Measurements from ENCODE around the gene HAP1. TPM values are rescaled to one million over a fixed set of nuclear protein-coding genes. Genes with fewer than 3 reads are reported as not detected.
"Not testable (repeated sequence)": the region's sequence is repeated elsewhere in the genome, so short reads cannot be mapped to it uniquely, and the experiment has no call there.

Gene HAP1
- total RNA-seq, 2 donors from 2014 or later: not detected

DNA sequence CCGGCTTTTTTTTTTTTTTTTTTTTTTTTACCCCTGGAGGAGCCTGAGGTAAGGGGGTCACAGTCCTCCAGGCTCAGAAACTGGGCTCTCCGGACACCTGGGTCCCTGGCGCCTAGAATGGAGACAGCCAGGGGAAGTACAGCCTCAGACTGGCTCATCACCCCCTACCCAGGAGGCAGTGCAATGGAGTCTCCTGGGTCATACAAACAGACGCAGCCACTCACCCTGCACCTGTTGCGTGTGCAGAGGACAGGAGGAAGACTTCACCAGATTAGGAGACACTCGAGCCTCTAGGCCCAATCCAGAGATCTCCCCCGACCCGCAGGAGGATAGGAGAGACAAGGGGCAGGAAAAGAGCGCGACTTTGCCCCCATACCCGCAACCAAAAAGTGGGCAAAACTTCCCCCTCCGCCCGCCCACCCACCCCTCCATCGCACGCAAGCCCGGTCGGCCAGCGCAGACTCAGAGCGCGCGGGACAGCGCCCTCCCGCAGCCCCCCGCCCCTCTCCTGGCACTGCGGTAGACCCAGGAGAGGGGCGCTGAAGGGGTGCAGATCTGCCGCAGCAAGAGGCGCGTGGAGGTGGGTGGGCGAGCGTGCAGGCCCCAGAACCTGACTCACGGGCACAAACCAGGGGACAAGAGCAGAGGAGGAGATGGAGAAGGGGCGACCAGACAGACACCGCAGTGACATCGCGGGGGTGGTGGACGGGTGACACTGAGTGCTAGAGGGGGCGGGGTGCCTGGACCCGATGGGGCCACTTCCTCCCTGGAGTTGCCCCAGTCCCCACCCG is 900 bp downstream of the HAP1 start:
- intact Hi-C loops (cut with DNase I): no loop called here
- ATAC-seq: no peak
- DNase-seq: no peak

DNA sequence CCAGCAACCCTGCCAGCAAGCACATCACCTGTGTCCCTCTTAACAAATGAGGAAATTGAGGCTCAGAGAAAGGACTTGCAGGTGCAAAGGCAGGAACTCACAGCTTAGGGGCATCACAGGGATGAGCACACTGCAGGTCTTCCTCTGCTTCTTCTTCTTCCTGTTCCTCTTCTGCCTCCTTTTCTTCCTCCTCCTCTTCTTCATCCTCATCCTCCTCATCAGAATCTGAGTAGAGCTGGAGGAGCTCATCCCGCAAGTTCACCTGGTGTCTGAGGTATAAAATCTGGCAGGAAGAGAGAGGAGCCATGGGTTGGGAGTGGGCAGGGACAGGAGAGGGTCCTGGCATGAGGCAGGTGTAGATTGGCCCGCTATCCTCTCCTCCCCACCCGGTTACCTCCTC is 2.6 kb downstream of the HAP1 start:
- intact Hi-C loops (cut with DNase I): no loop called here
- ATAC-seq (no peak), DNase-seq (no peak)

DNA sequence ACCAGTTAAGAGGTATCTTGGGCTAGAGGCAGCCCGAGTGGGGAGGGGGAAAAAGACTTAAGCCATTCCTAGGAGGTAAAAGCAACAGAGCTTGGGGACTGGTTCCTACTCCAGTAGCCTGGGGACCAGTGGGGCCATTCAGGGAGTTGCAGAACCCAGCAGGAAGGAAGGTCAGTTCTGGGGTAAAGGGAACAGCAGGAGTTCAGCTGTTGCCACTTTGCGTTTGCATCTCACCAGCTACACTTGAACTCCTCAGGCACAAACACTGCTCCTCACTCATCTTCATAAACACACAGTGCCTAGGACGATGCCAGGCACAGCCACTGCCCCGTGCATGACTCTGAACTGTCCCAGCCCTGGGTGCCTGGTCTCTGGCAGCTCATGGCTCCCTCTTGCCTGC is 4.0 kb downstream of the HAP1 start:
- intact Hi-C loops (cut with DNase I): no loop called here
- no peak for ATAC-seq
- DNase-seq: no peak

DNA sequence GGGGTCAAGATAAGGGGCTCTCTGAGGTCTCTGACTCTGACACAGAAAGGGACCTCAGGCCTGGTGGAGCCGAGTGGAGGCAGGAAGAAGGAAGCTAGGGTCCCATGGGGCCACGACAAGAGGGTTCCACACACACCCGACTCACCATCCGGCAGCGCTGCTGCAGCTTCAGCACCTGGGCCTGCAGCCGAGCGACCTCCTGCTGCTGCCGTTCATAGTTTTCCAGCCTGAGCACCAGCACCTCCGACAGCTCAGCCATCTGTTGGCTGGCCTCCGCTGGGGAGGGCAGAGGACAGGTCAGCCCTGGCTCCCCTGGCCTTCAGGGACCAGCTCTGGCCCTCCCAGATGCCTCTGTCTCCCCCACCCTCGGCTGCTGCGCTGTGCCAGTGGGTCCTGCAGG is 6.4 kb downstream of the HAP1 start:
- no peak for DNase-seq
- ATAC-seq: no peak
- intact Hi-C loops (cut with DNase I): no loop called here

DNA sequence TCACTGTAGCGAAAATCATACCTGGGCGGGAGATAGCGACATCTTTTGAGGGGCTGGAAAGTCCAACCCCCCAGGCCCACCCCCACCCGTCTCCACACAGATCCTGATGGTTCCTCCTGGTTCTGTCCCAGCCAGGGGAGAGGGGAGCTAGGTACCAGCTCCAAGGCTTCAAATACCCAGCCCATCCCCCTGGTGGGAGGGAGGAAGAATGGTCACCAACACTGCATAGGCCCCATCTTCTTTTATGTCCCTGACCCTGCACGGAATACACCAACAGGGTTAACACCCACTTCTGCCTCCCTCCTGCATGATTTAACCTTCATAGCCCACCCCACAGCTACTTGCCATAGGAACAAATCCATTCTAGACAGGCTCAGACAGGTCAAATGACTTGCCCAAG is 9.3 kb downstream of the HAP1 start:
- intact Hi-C loops (cut with DNase I): no loop called here
- DNase-seq (no peak), ATAC-seq (no peak)

DNA sequence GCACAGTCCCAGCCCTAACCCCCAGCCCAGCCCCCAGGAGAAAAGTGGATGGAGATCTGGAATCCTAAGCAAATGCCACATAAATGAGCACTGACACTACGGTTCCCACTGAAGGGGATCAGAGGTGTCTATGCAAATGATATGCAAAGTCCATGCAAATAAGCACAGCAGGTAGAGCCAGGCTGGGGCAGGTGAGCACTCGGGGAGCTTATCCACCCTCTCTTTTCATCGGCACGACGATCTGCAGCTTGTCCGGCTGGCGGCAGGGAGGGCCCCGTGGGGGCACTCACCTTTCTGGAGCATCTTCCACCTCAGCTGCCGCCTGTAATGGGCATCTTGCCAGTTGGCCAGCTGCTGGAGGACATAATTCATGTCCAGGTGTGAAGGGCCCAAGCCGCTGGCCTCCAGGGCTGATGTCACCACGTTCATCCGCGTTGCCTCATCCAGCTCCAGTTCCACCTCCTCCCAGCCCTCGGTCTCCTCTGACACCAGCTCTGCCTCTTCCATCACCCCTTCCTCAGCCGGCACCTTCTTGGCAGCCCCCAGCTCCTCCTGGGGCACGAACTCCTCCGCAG is 9.9 kb downstream of the HAP1 start:
- intact Hi-C loops (cut with DNase I): no loop called here
- ATAC-seq (no peak), DNase-seq (no peak)

DNA sequence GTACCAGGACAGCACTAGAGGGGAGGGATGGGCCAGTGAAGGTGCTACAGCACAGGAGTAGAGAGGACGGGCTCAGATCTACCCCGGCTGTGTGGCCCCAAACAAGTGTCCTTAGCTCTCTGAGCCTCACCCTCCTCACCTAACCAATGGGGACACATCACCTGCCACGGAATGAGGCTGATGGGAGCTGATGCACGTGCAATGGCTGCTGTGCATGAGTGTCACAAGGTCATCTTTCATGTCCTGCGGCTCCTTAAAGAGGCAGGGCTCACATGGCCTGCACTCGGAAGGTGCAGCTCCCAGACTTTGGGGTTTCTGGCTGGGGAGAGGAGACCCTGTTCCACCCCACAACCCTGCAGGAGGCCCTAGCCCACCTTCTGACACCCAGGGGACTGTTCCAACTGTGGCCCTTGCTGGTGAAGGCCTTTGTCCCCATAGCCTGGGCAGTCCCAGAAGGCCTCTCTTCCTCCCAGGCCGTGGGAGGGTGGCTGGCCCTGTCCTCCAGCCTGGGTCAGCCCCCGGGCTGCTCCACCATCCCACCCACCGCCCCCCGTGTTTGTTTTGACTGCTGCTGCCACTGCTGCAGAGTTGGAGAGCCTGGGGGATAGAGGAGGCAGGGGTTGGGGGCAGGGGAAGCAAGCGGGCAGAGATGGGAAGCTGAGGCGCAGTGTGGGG is 10.5 kb downstream of the HAP1 start:
- no peak for DNase-seq
- no peak for ATAC-seq
- intact Hi-C loops (cut with DNase I): no loop called here

DNA sequence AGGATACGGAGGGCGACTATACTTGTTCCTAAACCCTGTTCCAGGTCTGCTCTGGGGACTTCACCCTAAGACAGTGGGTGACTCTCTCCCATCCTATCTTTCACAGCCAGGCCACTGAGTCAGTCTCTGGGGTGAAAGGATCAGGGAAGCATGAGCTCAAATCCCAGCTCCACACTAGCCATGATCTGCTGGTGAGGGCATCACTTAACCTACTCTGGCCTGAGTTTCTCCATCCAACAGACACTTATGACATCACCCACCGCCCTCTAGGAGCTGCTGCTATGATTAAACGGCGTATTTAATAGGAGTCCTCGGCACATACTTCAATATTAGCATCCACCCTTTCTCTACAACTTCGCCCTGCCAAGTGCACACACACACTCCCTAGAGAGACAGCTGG is 12.2 kb downstream of the HAP1 start:
- intact Hi-C loops (cut with DNase I): no loop called here
- DNase-seq (no peak), ATAC-seq (no peak)

DNA sequence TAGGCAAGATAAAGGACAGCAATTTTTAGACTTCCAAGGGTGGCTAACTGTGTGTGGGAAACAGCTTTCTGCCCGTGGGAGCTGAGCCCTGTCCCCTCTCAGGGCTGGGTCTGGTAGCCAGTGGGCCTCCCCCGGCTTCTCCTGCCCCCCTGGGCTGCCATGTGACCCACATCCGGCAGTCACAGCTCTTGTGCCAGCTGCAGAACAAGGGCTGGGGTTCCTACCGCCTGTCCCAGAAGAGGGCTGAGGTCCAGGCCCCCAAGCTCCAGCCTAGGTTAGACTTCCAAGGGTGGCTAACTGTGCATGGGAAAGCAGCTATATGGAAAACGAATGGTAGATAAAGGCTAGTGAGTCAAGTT is 16.2 kb downstream of the HAP1 start:
- no peak for ATAC-seq
- no peak for DNase-seq
- intact Hi-C loops (cut with DNase I): no loop called here

DNA sequence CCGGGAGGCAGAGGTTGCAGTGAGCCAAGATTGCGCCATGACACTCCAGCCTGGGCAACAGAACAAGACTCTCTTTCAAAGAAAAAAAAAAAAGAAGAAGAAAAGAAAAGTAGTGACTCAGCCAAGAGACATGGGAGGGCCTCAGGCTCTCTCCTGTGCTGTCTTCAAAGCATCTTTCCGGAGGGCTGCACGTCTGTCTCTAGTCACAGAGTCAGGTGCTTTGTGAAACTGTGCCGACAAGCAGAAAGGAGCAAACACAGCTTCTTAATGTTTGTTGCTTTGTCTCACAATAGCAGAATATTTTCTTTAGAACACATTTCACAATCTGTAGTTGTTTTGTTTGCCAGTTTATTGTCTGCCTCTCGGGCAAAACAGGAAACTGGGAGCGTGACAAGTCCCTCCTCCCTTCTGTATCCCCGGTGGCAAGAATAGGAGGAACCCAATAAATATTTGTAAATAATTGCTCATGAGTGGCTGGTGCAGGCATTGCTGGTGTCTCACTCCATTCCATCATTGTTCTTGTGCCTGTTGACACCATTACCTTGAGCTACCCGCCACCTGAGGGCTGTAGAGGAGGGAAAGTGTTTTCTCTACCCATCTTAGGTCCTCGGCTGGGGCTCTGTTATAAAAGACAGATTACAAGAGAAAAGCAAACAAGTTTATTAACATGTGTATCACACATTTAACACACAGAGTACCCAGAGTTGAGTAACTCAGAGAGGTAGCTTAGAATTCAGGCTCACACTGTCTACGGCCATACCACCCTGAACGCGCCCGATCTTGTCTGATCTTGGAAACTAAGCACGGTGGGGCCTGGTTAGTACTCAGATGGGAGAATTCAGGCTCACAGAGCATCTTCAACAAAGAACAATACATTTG is 16.8 kb downstream of the HAP1 start:
- ATAC-seq: no peak
- no peak for DNase-seq
- intact Hi-C loops (cut with DNase I): no loop called here

DNA sequence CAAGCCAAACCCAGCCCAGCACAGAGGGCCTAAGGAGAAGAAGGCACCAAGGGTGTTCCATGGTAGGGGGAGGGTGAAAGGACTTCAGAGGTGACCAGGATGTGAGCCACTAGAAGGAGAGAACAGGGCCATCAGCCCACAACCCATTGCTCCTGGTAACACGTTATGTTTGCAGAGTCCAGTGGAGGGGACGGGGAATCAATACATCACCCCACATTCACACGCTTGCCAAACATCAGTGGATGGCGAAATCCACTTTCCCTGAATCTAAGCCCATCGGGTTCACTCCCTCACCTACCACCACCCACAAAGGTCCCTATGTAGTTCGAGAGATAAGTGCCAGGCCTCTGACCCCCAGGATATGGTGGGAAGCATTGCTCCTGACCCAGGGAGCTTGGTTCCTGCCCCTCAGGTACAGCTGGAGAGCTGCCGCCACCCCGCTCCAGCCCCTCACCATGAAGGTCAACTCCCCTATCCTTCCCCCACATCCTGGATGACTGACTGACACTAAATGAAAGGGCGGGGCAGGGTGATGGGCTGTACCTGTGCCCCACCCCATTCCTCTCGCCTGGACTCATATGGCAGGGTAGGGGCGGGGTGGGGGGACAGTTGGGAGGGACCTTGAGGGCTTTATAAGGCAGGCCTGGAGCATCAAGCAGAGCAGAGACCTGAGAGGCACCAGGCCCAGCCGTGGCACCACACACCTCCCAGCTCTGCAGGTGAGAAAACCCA is 22.6 kb downstream of the HAP1 start, which contains the start of gene GAST:
TSS of gene GAST (plus strand) at position 663 of the 732 bp plus-strand sequence. CDS start 3,106 bp downstream, outside the sequence.
- no peak for ATAC-seq
- intact Hi-C loops (cut with DNase I): no loop called here
- no peak for DNase-seq

DNA sequence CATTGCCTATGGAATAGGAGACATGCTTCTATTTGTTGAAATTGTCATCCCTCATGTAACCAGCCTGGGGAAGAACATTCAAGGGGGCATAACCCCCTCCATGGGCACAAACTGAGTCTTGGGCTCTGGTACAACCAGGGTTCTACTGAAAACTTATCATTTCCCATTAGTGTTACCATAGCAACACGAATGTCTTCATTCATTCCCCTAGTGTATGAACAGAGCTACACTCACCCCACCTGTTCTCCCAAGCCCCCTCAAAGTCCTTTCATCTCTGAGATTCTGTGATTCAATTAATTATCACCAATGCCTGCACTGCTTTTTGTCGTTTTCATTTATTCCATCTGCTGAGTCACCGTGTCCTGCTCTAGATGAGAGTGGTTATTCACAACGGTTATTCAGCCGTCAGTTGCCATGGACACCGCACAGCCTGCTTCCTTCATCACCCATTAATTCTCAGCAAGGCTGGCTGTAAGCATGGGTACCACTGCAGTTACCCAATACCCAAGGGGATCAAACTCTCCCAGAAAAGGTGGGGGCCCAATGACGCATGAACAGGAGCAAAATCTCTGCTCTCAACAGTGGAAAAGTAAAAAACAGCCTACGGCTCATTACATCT is 23.9 kb downstream of the HAP1 start:
- intact Hi-C loops (cut with DNase I): no loop called here
- DNase-seq (no peak), ATAC-seq (no peak)

DNA sequence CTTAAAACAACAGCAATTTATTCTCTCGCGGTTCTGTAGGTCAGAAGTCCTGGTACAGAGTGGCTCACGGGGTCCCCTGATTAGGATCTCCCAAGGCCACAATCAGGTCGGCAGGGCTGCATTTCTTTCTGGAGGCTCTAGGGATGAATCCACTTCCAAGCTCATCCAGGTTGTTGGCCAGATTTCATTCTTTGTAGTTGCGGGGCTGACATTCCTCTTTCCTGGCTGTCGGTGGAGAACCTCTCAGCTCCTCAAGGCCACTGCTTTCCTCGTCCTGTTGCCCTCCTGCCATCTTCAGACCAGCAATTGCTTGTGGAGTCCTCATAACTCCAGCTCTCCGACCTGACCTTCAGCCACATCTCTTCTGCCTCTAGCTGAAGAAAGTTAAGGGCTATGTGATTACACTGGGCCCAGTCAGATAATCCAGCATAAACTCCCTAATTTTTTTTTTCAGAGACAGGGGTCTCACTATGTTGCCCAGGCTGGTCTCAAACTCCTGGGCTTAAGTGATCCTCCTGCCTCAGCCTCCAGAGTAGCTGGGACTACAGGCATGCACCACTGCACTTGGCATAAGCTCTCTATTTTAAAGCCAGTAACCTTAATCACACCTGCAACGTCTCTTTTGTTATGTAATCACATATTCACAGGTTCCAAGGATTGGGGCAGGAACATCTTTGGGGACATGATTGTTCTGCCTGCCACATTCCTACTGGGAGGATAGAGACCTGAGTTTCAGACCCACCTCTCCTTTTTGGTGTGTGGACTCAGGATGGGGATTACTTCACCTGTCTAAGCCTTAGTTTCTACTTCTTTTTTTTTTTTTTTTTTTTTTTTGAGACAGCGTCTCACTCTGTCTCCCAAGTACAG is 26.4 kb downstream of the HAP1 start:
- ATAC-seq: no peak
- intact Hi-C loops (cut with DNase I): no loop called here
- no peak for DNase-seq

DNA sequence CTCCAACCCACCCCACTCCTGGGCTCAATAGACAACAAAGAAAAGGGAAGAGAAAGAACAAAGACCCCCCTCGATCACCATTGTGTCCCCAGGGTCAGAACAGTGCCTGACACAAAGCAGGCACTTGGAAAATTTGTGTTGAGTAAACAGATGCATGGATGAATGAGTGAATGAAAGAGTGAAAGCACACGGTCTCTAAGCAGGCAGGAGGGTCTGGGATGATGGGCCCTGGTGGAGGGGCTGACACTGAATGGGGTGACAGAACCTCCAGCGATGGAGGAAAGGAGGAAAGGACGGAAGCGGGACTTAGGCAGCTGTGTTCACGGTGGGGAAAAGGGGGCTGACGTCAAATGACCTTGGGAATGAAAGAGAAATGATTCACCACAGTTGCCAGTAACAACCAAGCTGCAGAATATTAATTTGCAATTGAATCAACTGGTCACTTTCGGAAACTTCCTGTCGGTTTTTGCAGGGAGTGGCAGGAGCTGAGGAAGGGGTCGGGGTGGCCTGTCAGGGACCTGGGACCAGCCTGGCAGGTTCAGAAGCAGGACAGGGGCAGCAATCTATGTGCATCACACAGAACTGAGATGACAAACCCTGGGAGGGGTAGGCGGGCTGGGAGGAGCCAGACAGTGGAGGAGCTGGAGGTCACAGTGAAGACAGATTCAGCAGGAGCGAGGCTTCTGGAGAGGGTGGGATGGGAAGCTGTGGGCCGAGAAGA is 29.0 kb downstream of the HAP1 start:
- DNase-seq (no peak), ATAC-seq (no peak)
- intact Hi-C loops (cut with DNase I): no loop called here

DNA sequence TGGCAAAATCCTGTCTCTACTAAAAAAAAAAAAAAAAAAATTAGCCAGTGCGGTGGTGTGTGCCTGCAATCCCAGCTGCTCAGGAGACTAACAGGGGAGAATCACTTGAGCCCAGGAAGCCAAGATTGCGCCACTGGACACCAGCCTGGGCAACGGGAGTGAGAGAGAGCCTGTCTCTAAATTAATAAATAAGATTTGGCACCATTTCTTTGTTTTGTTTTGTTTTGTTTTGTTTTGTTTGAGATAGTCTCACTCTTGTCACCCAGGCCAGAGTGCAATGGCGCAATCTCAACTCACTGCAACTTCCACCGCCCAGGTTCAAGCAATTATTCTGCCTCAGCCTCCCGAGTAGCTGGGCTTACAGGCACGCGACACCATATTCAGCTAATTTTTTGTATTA is 31.7 kb downstream of the HAP1 start:
- DNase-seq (no peak), ATAC-seq (no peak)
- intact Hi-C loops (cut with DNase I): no loop called here

DNA sequence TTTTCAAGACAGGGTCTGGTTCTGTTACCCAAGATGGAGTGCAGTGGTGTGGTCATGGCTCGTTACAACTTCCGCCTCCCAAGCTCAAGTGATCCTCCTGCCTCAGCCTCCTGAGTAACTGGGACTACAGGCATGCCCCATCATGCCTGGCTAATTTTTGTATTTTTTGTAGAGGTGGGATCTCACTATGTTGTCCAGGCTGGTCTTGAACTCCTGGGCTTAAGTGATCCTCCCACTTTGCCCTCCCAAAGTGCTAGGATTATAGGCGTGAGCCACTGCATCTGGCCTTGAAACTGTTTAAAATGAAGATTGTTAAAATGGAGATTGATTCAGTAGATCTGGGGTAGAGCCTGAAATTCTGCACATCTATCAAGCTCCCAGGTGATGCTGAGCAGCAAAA is 33.6 kb downstream of the HAP1 start:
- ATAC-seq; intact Hi-C loops (cut with DNase I); DNase-seq: not testable (repeated sequence)

All from left cardiac atrium (tissue), 4 donors.